Measurements from ENCODE around the gene SHC3. TPM values are rescaled to one million over a fixed set of nuclear protein-coding genes. Genes with fewer than 3 reads are reported as not detected.

SHC3 gene
- total and polyA plus RNA-seq, 2 experiments from 2014 or later, result 1.3 to 2.9 TPM

DNA sequence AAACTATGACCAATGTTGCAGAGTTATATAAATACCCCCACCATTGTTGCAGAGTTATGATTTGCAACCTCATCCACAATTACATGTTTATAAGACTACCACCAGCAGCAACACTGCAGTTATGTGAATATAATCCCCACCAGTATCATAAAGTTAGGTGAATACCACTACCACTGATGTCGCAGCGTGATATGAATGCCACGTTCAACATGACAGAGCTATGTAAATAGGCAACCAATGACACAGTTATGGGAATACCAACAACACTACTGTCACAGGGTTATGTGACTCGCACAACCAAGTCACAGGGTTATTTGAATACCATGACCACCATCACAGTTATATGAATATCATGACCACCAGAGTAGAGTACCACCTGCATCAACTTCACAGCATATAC, 63.9 kb downstream of the SHC3 start (continued):
- TF ChIP-seq, protein P1, sequence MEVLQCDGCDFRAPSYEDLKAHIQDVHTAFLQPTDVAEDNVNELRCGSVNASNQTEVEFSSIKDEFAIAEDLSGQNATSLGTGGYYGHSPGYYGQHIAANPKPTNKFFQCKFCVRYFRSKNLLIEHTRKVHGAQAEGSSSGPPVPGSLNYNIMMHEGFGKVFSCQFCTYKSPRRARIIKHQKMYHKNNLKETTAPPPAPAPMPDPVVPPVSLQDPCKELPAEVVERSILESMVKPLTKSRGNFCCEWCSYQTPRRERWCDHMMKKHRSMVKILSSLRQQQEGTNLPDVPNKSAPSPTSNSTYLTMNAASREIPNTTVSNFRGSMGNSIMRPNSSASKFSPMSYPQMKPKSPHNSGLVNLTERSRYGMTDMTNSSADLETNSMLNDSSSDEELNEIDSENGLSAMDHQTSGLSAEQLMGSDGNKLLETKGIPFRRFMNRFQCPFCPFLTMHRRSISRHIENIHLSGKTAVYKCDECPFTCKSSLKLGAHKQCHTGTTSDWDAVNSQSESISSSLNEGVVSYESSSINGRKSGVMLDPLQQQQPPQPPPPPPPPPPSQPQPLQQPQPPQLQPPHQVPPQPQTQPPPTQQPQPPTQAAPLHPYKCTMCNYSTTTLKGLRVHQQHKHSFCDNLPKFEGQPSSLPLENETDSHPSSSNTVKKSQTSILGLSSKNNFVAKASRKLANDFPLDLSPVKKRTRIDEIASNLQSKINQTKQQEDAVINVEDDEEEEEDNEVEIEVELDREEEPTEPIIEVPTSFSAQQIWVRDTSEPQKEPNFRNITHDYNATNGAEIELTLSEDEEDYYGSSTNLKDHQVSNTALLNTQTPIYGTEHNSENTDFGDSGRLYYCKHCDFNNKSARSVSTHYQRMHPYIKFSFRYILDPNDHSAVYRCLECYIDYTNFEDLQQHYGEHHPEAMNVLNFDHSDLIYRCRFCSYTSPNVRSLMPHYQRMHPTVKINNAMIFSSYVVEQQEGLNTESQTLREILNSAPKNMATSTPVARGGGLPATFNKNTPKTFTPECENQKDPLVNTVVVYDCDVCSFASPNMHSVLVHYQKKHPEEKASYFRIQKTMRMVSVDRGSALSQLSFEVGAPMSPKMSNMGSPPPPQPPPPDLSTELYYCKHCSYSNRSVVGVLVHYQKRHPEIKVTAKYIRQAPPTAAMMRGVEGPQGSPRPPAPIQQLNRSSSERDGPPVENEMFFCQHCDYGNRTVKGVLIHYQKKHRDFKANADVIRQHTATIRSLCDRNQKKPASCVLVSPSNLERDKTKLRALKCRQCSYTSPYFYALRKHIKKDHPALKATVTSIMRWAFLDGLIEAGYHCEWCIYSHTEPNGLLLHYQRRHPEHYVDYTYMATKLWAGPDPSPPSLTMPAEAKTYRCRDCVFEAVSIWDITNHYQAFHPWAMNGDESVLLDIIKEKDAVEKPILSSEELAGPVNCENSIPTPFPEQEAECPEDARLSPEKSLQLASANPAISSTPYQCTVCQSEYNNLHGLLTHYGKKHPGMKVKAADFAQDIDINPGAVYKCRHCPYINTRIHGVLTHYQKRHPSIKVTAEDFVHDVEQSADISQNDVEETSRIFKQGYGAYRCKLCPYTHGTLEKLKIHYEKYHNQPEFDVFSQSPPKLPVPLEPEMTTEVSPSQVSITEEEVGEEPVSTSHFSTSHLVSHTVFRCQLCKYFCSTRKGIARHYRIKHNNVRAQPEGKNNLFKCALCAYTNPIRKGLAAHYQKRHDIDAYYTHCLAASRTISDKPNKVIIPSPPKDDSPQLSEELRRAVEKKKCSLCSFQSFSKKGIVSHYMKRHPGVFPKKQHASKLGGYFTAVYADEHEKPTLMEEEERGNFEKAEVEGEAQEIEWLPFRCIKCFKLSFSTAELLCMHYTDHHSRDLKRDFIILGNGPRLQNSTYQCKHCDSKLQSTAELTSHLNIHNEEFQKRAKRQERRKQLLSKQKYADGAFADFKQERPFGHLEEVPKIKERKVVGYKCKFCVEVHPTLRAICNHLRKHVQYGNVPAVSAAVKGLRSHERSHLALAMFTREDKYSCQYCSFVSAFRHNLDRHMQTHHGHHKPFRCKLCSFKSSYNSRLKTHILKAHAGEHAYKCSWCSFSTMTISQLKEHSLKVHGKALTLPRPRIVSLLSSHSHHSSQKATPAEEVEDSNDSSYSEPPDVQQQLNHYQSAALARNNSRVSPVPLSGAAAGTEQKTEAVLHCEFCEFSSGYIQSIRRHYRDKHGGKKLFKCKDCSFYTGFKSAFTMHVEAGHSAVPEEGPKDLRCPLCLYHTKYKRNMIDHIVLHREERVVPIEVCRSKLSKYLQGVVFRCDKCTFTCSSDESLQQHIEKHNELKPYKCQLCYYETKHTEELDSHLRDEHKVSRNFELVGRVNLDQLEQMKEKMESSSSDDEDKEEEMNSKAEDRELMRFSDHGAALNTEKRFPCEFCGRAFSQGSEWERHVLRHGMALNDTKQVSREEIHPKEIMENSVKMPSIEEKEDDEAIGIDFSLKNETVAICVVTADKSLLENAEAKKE (CRISPR knock-in tag; IDR thresholded peaks at IDR 0.05), result no peak

DNA sequence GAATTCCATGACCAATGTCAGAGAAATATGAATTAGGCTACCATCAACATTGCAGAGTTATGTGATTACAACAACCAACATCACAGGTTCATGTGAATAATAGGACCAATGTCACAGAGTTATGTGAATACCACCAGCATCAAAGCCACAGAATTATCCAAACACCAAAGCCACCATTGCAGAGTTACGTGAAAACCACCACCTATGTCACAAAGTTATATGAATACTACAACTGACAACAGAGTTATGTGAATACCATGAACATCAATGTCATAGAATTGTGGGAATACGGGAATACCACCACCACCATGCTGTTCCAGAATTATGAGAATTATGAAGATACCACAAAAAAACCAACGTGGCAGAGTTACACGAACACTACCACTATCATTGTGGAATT, 64.8 kb downstream of the SHC3 start:
- H2AFZ ChIP-seq, result no peak overlapping the region
- no peak overlapping the region for H3K4me2 ChIP-seq
- H3K79me2 ChIP-seq (replicated peaks; ENCODE audit: insufficient read depth), result no peaks in the 10 kb centered on the region; the same call in 1 of the 2 replicates
- peaks cover 23% of the 10 kb centered on the region for H3K4me1 Mint-ChIP-seq
- H3K27ac Mint-ChIP-seq, result no peak overlapping the region
- DNase-seq (ENCODE audit: low spot score), result no peak
- H3K4me3 Mint-ChIP-seq, result no peak overlapping the region
- no peak overlapping the region for H3K27ac ChIP-seq (ENCODE audit: low read depth)
- H3K36me3 ChIP-seq (ENCODE audit: insufficient read depth), result no peaks in the 10 kb centered on the region
- no peaks in the 10 kb centered on the region for H3K4me1 ChIP-seq (ENCODE audit: insufficient read depth)
- no peak overlapping the region for H3K4me3 ChIP-seq
- no peaks in the 10 kb centered on the region for H3K9me3 Mint-ChIP-seq
- H4K20me1 ChIP-seq (replicated peaks; ENCODE audit: insufficient read depth), result no peaks in the 10 kb centered on the region
- no peak for ATAC-seq
- peaks cover 9% of the 10 kb centered on the region; the same call in 2 of the 3 replicates for H3K36me3 Mint-ChIP-seq (ENCODE audit: low read depth)
- no peaks in the 10 kb centered on the region for H3F3A ChIP-seq (replicated peaks; ENCODE audit: low read depth)
- H3K27me3 Mint-ChIP-seq (ENCODE audit: insufficient read depth, low read depth, poor library complexity), result no peaks in the 10 kb centered on the region
- no peaks in the 10 kb centered on the region for H3K27me3 ChIP-seq (ENCODE audit: insufficient read depth)
- 0 out of 2 replicates have a peak, but pooled peaks cover 7% of the 10 kb centered on the region for H3K9me2 ChIP-seq (ENCODE audit: insufficient read depth)
- TF ChIP-seq ZNF331 (CRISPR knock-in tag; IDR thresholded peaks at IDR 0.05; ENCODE audit: low read depth) (no peak), ZNF114 (CRISPR knock-in tag; IDR thresholded peaks at IDR 0.05) (no peak), POLR2AphosphoS5 (IDR thresholded peaks at IDR 0.05; ENCODE audit: low read depth) (no peak), CREB1 (CRISPR knock-in tag; IDR thresholded peaks at IDR 0.05; ENCODE audit: low read depth) (no peak), STAT1 (IDR thresholded peaks at IDR 0.05; ENCODE audit: unreplicated experiment) (no peak), NANOG (IDR thresholded peaks at IDR 0.05; ENCODE audit: borderline replicate concordance) (no peak), EZH2phosphoT487 (IDR thresholded peaks at IDR 0.05; ENCODE audit: unreplicated experiment) (no peak), JUNB (IDR thresholded peaks at IDR 0.05; ENCODE audit: unreplicated experiment) (no peak)
- TF ChIP-seq, protein P2, sequence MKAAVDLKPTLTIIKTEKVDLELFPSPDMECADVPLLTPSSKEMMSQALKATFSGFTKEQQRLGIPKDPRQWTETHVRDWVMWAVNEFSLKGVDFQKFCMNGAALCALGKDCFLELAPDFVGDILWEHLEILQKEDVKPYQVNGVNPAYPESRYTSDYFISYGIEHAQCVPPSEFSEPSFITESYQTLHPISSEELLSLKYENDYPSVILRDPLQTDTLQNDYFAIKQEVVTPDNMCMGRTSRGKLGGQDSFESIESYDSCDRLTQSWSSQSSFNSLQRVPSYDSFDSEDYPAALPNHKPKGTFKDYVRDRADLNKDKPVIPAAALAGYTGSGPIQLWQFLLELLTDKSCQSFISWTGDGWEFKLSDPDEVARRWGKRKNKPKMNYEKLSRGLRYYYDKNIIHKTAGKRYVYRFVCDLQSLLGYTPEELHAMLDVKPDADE (IDR thresholded peaks at IDR 0.05), result no peak
- TF ChIP-seq, protein P3, sequence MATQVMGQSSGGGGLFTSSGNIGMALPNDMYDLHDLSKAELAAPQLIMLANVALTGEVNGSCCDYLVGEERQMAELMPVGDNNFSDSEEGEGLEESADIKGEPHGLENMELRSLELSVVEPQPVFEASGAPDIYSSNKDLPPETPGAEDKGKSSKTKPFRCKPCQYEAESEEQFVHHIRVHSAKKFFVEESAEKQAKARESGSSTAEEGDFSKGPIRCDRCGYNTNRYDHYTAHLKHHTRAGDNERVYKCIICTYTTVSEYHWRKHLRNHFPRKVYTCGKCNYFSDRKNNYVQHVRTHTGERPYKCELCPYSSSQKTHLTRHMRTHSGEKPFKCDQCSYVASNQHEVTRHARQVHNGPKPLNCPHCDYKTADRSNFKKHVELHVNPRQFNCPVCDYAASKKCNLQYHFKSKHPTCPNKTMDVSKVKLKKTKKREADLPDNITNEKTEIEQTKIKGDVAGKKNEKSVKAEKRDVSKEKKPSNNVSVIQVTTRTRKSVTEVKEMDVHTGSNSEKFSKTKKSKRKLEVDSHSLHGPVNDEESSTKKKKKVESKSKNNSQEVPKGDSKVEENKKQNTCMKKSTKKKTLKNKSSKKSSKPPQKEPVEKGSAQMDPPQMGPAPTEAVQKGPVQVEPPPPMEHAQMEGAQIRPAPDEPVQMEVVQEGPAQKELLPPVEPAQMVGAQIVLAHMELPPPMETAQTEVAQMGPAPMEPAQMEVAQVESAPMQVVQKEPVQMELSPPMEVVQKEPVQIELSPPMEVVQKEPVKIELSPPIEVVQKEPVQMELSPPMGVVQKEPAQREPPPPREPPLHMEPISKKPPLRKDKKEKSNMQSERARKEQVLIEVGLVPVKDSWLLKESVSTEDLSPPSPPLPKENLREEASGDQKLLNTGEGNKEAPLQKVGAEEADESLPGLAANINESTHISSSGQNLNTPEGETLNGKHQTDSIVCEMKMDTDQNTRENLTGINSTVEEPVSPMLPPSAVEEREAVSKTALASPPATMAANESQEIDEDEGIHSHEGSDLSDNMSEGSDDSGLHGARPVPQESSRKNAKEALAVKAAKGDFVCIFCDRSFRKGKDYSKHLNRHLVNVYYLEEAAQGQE (IDR thresholded peaks at IDR 0.05; ENCODE audit: unreplicated experiment), result no peak
- TF ChIP-seq, protein P4, sequence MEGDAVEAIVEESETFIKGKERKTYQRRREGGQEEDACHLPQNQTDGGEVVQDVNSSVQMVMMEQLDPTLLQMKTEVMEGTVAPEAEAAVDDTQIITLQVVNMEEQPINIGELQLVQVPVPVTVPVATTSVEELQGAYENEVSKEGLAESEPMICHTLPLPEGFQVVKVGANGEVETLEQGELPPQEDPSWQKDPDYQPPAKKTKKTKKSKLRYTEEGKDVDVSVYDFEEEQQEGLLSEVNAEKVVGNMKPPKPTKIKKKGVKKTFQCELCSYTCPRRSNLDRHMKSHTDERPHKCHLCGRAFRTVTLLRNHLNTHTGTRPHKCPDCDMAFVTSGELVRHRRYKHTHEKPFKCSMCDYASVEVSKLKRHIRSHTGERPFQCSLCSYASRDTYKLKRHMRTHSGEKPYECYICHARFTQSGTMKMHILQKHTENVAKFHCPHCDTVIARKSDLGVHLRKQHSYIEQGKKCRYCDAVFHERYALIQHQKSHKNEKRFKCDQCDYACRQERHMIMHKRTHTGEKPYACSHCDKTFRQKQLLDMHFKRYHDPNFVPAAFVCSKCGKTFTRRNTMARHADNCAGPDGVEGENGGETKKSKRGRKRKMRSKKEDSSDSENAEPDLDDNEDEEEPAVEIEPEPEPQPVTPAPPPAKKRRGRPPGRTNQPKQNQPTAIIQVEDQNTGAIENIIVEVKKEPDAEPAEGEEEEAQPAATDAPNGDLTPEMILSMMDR (conservative IDR thresholded peaks at IDR 0.05; ENCODE audit: low read depth in 2 of 2), result no peak

All from GM23338 (cell line).